H9 (cell line): Measurements from ENCODE around the gene CEP170B. TPM values are rescaled to one million over a fixed set of nuclear protein-coding genes. Genes with fewer than 3 reads are reported as not detected.

Source experiments
- DNase-seq: peaks from one replicate; pipeline ENCODE4 v3.0.0-alpha.2; 2017
- H2AFZ ChIP-seq: one replicate; pipeline ENCODE4 v1.6.1; 2013; ENCODE audit warnings: mild to moderate bottlenecking, low read length, control low read depth, moderate library complexity
- H2AK5ac ChIP-seq: 2 replicates; pipeline ENCODE4 v1.6.1; 2013; ENCODE audit warnings: low read length, control low read depth, mixed read lengths; ENCODE audit not compliant: insufficient read length
- H2BK120ac ChIP-seq: one replicate; pipeline ENCODE4 v1.6.1; 2013; ENCODE audit warnings: low read depth, mild to moderate bottlenecking, low read length, control low read depth, inconsistent platforms; ENCODE audit not compliant: poor library complexity, severe bottlenecking
- H2BK12ac ChIP-seq: 2 replicates; pipeline ENCODE4 v1.6.1; 2013; ENCODE audit warnings: low read length, control low read depth, mixed read lengths, low read depth; ENCODE audit not compliant: insufficient read length
- H2BK15ac ChIP-seq: 2 replicates; pipeline ENCODE4 v1.6.1; 2013; ENCODE audit warnings: low read depth, low read length, control low read depth
- H2BK20ac ChIP-seq: one replicate; pipeline ENCODE4 v1.6.1; 2013; ENCODE audit warnings: low read depth, mild to moderate bottlenecking, low read length, control low read depth, inconsistent platforms; ENCODE audit not compliant: poor library complexity, severe bottlenecking
- H2BK5ac ChIP-seq: 2 replicates; pipeline ENCODE4 v1.6.1; 2013; ENCODE audit warnings: low read length, control low read depth, mixed read lengths; ENCODE audit not compliant: insufficient read length
- H3K14ac ChIP-seq: 2 replicates; pipeline ENCODE4 v1.6.1; 2013; ENCODE audit warnings: low read length, control low read depth; ENCODE audit not compliant: insufficient read depth
- H3K18ac ChIP-seq: 2 replicates; pipeline ENCODE4 v1.6.1; 2013; ENCODE audit warnings: low read depth, mild to moderate bottlenecking, mixed read lengths, low read length, control low read depth; ENCODE audit not compliant: insufficient read length
- H3K23ac ChIP-seq: 2 replicates; pipeline ENCODE4 v1.6.1; 2013; ENCODE audit warnings: low read length, control low read depth, mixed read lengths, low read depth; ENCODE audit not compliant: insufficient read length
- H3K23me2 ChIP-seq: 2 replicates; pipeline ENCODE4 v1.6.1; 2013; ENCODE audit warnings: low read depth, mild to moderate bottlenecking, mixed read lengths, low read length, control low read depth; ENCODE audit not compliant: insufficient read length, poor library complexity, severe bottlenecking
- H3K27ac ChIP-seq: 2 replicates; pipeline ENCODE4 v1.5.1; 2013; ENCODE audit warnings: low read length, control low read depth, mixed read lengths, low read depth; ENCODE audit not compliant: insufficient read length
- H3K27me3 ChIP-seq: 2 replicates; pipeline ENCODE4 v1.6.1; 2013; ENCODE audit warnings: low read length, control low read depth, inconsistent platforms; ENCODE audit not compliant: insufficient read depth
- H3K4ac ChIP-seq: 2 replicates; pipeline ENCODE4 v1.6.1; 2013; ENCODE audit warnings: low read depth, mild to moderate bottlenecking, control low read depth, inconsistent platforms, low read length, moderate library complexity
- H3K4me1 ChIP-seq: 2 replicates; pipeline ENCODE4 v1.6.1; 2013; ENCODE audit warnings: low read length, control low read depth, inconsistent platforms; ENCODE audit not compliant: insufficient read depth
- H3K4me2 ChIP-seq: 2 replicates; pipeline ENCODE4 v1.6.1; 2013; ENCODE audit warnings: low read length, control low read depth, mixed read lengths; ENCODE audit not compliant: insufficient read length, insufficient read depth
- H3K56ac ChIP-seq: 2 replicates; pipeline ENCODE4 v1.6.1; 2013; ENCODE audit warnings: low read depth, mild to moderate bottlenecking, mixed read lengths, low read length, control low read depth; ENCODE audit not compliant: insufficient read length
- H3K79me1 ChIP-seq: 2 replicates; pipeline ENCODE4 v1.6.1; 2013; ENCODE audit warnings: low read depth, mild to moderate bottlenecking, moderate library complexity, low read length, control low read depth, inconsistent platforms; ENCODE audit not compliant: insufficient read depth, poor library complexity, severe bottlenecking
- H3K79me2 ChIP-seq: 2 replicates; pipeline ENCODE4 v1.6.1; 2013; ENCODE audit warnings: low read length, control low read depth, inconsistent platforms; ENCODE audit not compliant: insufficient read depth
- H3K9ac ChIP-seq: 2 replicates; pipeline ENCODE4 v1.6.1; 2013; ENCODE audit warnings: low read length, control low read depth, mixed read lengths; ENCODE audit not compliant: insufficient read length; ENCODE audit errors: extremely low read depth
- H3K9me3 ChIP-seq: one replicate; pipeline ENCODE4 v1.6.1; 2013; ENCODE audit warnings: low read depth, low read length, inconsistent platforms; ENCODE audit not compliant: control insufficient read depth
- H3T11ph ChIP-seq: one replicate; pipeline ENCODE4 v1.6.1; 2013; ENCODE audit warnings: mild to moderate bottlenecking, low read length, control low read depth, inconsistent platforms
- H4K20me1 ChIP-seq: one replicate; pipeline ENCODE4 v1.6.1; 2013; ENCODE audit not compliant: control insufficient read depth, insufficient read length, insufficient read depth
- H4K5ac ChIP-seq: 2 replicates; pipeline ENCODE4 v1.6.1; 2013; ENCODE audit warnings: low read depth, mild to moderate bottlenecking, mixed read lengths, low read length, control low read depth; ENCODE audit not compliant: insufficient read length
- H4K8ac ChIP-seq: replicated peaks from 2 replicates; pipeline ENCODE4 v1.6.1; 2013; ENCODE audit warnings: low read length, control low read depth, mixed read lengths, low read depth; ENCODE audit not compliant: insufficient read length
- H4K91ac ChIP-seq: 2 replicates; pipeline ENCODE4 v1.6.1; 2013; ENCODE audit warnings: low read depth, mild to moderate bottlenecking, moderate library complexity, mixed read lengths, low read length, control low read depth; ENCODE audit not compliant: insufficient read length
- H3K27ac Mint-ChIP-seq, 3 experiments: 2 replicates in 2 of 3; 3 replicates in 1 of 3; pipeline ENCODE4 v1.8.0; 2020 to 2021; ENCODE audit warnings: mixed read lengths in 3 of 3, mild to moderate bottlenecking in 1 of 3, moderate library complexity in 1 of 3
- H3K27me3 Mint-ChIP-seq: 2 replicates; pipeline ENCODE4 v1.8.0; 2021; ENCODE audit warnings: low read depth, mild to moderate bottlenecking, moderate library complexity, mixed read lengths
- H3K36me3 Mint-ChIP-seq, 3 experiments: 2 replicates in 2 of 3; 3 replicates in 1 of 3; pipeline ENCODE4 v1.8.0; 2020 to 2021; ENCODE audit warnings: low read depth in 3 of 3, mixed read lengths in 3 of 3; ENCODE audit not compliant: insufficient read depth in 1 of 3
- H3K4me1 Mint-ChIP-seq, 2 experiments: 2 replicates each; pipeline ENCODE4 v1.8.0; 2020; ENCODE audit warnings: mixed read lengths in 2 of 2
- H3K4me3 Mint-ChIP-seq, 2 experiments: 2 replicates in 1 of 2; 3 replicates in 1 of 2; pipeline ENCODE4 v1.8.0; 2020 to 2021; ENCODE audit warnings: mild to moderate bottlenecking in 2 of 2, mixed read lengths in 2 of 2, moderate library complexity in 1 of 2
- H3K9me3 Mint-ChIP-seq, 2 experiments: 2 replicates in 1 of 2; 3 replicates in 1 of 2; pipeline ENCODE4 v1.8.0; 2020; ENCODE audit warnings: mild to moderate bottlenecking in 2 of 2, mixed read lengths in 2 of 2, moderate library complexity in 1 of 2
- total RNA-seq: library from RNA; stranded (reverse); gene quantifications from 2 replicates; pipeline ENCODE4 v1.2.1, GENCODE V29; 2021
- TF ChIP-seq, protein P1 (sequence below): fragments of 200-600 bp; sonication (generic); conservative IDR thresholded peaks from 3 replicates; pipeline ENCODE4 v1.8.0; 2021; ENCODE audit warnings: antibody characterized with exemption, mild to moderate bottlenecking

CEP170B gene
- total RNA-seq, 1 experiment from 2014 or later: 28.8 TPM

- no peak overlapping the region for H3T11ph ChIP-seq
- no peaks in the 10 kb centered on the region for H3K27me3 ChIP-seq
- no peak overlapping the region for H4K91ac ChIP-seq
- H3K79me2 ChIP-seq: peaks cover 11% of the 10 kb centered on the region; the same call in 1 of the 2 replicates
- no peak overlapping the region for H3K9ac ChIP-seq
- H2AK5ac ChIP-seq: no peak overlapping the region
- Mint-ChIP-seq H3K9me3 (no peaks in the 10 kb centered on the region), H3K27me3 (no peaks in the 10 kb centered on the region; the same call in 1 of the 2 replicates), H3K36me3 (peaks cover 0 to 2% (median 2%) of the 10 kb centered on the region in 3 experiments; a peak in 3 of 7 replicates), H3K4me1 (peaks cover 13 to 16% of the 10 kb centered on the region in 2 experiments), H3K4me3 (no peak overlapping the region), H3K27ac (no peak overlapping the region)
- H3K23ac ChIP-seq: no peak overlapping the region
- H3K9me3 ChIP-seq: no peaks in the 10 kb centered on the region
- H3K4me1 ChIP-seq: peaks cover 4% of the 10 kb centered on the region; the same call in 1 of the 2 replicates
- no peak overlapping the region for H2AFZ ChIP-seq
- no peak overlapping the region for H3K27ac ChIP-seq
- H2BK12ac ChIP-seq: no peak overlapping the region
- no peaks in the 10 kb centered on the region for H3K79me1 ChIP-seq
- H4K8ac ChIP-seq: no peak overlapping the region
- H2BK120ac ChIP-seq: no peak overlapping the region
- no peak overlapping the region for H3K14ac ChIP-seq
- no peak overlapping the region for H3K56ac ChIP-seq
- no peak overlapping the region for H2BK20ac ChIP-seq
- H3K4me2 ChIP-seq: no peak overlapping the region
- no peak for DNase-seq
- TF ChIP-seq, protein P1, sequence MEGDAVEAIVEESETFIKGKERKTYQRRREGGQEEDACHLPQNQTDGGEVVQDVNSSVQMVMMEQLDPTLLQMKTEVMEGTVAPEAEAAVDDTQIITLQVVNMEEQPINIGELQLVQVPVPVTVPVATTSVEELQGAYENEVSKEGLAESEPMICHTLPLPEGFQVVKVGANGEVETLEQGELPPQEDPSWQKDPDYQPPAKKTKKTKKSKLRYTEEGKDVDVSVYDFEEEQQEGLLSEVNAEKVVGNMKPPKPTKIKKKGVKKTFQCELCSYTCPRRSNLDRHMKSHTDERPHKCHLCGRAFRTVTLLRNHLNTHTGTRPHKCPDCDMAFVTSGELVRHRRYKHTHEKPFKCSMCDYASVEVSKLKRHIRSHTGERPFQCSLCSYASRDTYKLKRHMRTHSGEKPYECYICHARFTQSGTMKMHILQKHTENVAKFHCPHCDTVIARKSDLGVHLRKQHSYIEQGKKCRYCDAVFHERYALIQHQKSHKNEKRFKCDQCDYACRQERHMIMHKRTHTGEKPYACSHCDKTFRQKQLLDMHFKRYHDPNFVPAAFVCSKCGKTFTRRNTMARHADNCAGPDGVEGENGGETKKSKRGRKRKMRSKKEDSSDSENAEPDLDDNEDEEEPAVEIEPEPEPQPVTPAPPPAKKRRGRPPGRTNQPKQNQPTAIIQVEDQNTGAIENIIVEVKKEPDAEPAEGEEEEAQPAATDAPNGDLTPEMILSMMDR: no peak
- no peaks in the 10 kb centered on the region for H4K20me1 ChIP-seq
- H2BK5ac ChIP-seq: no peak overlapping the region
- no peak overlapping the region for H4K5ac ChIP-seq
- no peak overlapping the region for H3K4ac ChIP-seq
- H3K23me2 ChIP-seq: peaks cover 9% of the 10 kb centered on the region
- no peak overlapping the region for H3K18ac ChIP-seq
- H2BK15ac ChIP-seq: no peak overlapping the region
These were observed 4.7 kb upstream of the CEP170B start for GRCh38 chr14:104860414-104860813.
